HG03439 (cell line): ENCODE measurements around the gene MRC2.
"Not testable (repeated sequence)": the region's sequence is repeated elsewhere in the genome, so short reads cannot be mapped to it uniquely, and the experiment has no call there.

Experiments used
- ATAC-seq: cut with Tn5 transposase; IDR thresholded peaks from one replicate; pipeline ENCODE4 v1.9.1; 2021; ENCODE audit warnings: mild to moderate bottlenecking, moderate library complexity; ENCODE audit not compliant: unreplicated experiment

The MRC2 gene

GRCh38 chr17:62611728-62612127 is 15.7 kb upstream of the MRC2 start:
- ATAC-seq = no peak

- not testable (repeated sequence) for ATAC-seq
Observed at GRCh38 chr17:62612289-62612688, 15.2 kb upstream of the MRC2 start.

- ATAC-seq = not testable (repeated sequence)
Observed at GRCh38 chr17:62613095-62613494, 14.4 kb upstream of the MRC2 start.

GRCh38 chr17:62614142-62614541 is 13.3 kb upstream of the MRC2 start:
- no peak for ATAC-seq

GRCh38 chr17:62615503-62615902 is 12.0 kb upstream of the MRC2 start:
- ATAC-seq = no peak

GRCh38 chr17:62616993-62617893 is 10.2 kb upstream of the MRC2 start:
- ATAC-seq = no peak

GRCh38 chr17:62617894-62618472 is 9.5 kb upstream of the MRC2 start:
- no peak for ATAC-seq

GRCh38 chr17:62618647-62619416 is 8.6 kb upstream of the MRC2 start:
- ATAC-seq = no peak

GRCh38 chr17:62619417-62620155 is 7.9 kb upstream of the MRC2 start:
- no peak for ATAC-seq

- no peak for ATAC-seq
Observed at GRCh38 chr17:62621223-62621622, 6.2 kb upstream of the MRC2 start.

GRCh38 chr17:62625184-62625869 is 2.1 kb upstream of the MRC2 start:
- ATAC-seq = no peak

GRCh38 chr17:62625870-62626200 is 1.6 kb upstream of the MRC2 start:
- no peak for ATAC-seq

- no peak for ATAC-seq
Observed at GRCh38 chr17:62626719-62627218, 701 bp upstream of the MRC2 start.

GRCh38 chr17:62627904-62628633 is 599 bp downstream of the MRC2 start:
- no peak for ATAC-seq

GRCh38 chr17:62628831-62629555 is 1.5 kb downstream of the MRC2 start:
- no peak for ATAC-seq

GRCh38 chr17:62629556-62630364 is 2.3 kb downstream of the MRC2 start:
- no peak for ATAC-seq

GRCh38 chr17:62630365-62631085 is 3.1 kb downstream of the MRC2 start:
- ATAC-seq = no peak
